ENCODE results near the gene KATNAL2.
A peak's percentile ranks its signal among the peaks of the same experiment; 100 is the strongest.

KATNAL2 gene

DNA sequence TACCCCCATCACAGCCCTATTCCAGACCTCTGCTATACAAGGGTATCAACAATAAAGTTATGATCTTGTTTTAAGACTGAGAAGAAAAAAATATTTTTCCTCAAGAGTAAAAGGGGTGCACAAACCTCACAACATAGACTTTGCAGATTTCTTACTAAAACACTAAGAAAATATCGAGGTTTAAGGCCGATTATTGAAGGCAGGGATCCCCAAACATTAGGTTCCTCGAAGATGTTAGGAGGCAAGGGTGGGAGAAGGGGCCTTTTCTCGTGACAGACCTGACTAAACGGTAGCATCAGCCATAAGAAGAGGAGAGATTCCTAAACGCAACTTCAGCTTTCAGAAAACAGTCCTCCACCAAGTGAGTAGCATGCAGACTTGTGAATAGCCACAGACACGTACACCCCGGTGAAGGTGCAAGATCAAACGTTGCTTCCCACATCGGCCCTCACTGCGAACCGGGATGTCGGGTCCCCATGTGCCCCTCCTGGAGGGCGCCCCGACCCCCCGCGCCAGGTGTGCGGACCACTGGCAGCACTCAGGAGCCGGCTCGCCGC is 773 bp upstream of the KATNAL2 start:
- Histone ChIP-seq H3K27me3 (ENCODE audit: insufficient read depth, low read depth, severe bottlenecking) (no peaks in the 10 kb centered on the region), H3K4me3 (ENCODE audit: low read depth, low read length) (peak overlapping the region; percentile 93), H3K36me3 (no peaks in the 10 kb centered on the region; the same call in 1 of the 2 replicates), H3K27ac (peak overlapping the region; percentile 89), H3K9me3 (ENCODE audit: severe bottlenecking) (peaks cover 6% of the 10 kb centered on the region)
- no peak for DNase-seq
- TF ChIP-seq, protein P1, sequence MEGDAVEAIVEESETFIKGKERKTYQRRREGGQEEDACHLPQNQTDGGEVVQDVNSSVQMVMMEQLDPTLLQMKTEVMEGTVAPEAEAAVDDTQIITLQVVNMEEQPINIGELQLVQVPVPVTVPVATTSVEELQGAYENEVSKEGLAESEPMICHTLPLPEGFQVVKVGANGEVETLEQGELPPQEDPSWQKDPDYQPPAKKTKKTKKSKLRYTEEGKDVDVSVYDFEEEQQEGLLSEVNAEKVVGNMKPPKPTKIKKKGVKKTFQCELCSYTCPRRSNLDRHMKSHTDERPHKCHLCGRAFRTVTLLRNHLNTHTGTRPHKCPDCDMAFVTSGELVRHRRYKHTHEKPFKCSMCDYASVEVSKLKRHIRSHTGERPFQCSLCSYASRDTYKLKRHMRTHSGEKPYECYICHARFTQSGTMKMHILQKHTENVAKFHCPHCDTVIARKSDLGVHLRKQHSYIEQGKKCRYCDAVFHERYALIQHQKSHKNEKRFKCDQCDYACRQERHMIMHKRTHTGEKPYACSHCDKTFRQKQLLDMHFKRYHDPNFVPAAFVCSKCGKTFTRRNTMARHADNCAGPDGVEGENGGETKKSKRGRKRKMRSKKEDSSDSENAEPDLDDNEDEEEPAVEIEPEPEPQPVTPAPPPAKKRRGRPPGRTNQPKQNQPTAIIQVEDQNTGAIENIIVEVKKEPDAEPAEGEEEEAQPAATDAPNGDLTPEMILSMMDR (IDR thresholded peaks at IDR 0.05; ENCODE audit: low read depth, low read length): no peak

DNA sequence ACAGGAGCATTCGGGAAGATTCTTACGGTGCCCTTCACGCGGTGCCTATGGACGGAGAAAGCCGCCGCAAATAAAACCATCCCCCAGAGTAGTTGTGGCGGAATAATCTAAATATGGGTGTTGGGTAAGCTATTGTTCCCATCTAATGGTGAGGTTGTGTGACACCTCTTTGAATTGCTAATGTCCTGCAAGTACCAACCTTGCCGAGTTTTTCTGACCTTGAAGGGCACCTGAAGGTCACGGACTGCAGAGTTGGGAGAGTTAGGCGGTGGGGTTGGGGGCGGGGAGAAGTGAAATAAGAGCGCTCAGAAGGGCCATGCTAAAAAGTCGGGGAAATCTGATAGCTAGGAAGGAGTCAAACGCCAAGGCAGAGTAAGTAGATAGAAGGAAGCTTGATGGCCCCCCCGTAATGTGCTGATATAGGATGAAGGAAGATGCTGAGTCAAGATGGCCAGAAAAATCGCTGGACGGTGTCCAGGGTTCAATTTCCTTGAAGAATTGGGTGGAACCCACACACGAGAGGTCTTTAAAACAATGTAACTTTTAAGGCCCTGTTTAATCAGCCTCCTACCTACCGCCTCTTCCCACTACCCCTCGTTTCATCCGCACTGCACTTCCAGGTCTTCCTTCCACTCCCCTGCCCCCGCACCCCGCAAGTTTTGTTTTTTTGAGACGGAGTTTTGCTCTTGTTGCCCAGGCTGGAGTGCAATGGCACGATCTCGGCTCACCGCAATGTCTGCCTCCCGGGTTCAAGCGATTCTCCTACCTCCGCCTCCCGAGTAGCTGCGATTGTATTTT is 600 bp downstream of the KATNAL2 start:
- TF ChIP-seq, protein P1 (IDR thresholded peaks at IDR 0.05; ENCODE audit: low read depth, low read length): no peak
- H3K9me3 ChIP-seq (ENCODE audit: severe bottlenecking): peaks cover 6% of the 10 kb centered on the region
- no peak for DNase-seq
- H3K27ac ChIP-seq: peak overlapping the region; percentile 89
- H3K36me3 ChIP-seq: no peaks in the 10 kb centered on the region; the same call in 1 of the 2 replicates
- H3K4me3 ChIP-seq (ENCODE audit: low read depth, low read length): peak overlapping the region; percentile 44
- H3K27me3 ChIP-seq (ENCODE audit: insufficient read depth, low read depth, severe bottlenecking): no peaks in the 10 kb centered on the region

DNA sequence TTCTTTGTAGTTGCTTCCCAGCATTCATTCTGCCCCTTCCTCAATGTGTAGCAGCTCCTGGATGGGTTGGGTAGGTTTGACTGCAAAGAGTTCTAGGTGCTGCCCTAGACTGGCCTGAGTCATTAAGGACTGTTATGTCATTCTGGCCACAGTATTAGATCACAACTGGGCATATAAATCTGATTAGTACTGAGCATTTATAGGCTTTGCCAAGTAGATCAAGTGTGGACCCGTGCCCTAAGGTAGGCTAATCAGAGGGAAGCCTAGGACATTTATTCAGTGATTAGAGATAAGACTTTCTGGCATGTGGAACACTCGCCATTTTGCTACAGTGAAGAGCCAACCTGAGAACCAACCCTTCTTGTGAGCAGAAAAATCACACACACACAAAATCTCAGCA is 2.7 kb downstream of the KATNAL2 start:
- TF ChIP-seq, protein P1 (IDR thresholded peaks at IDR 0.05; ENCODE audit: low read depth, low read length): no peak
- Histone ChIP-seq H3K9me3 (ENCODE audit: severe bottlenecking) (peaks cover 12% of the 10 kb centered on the region), H3K36me3 (no peaks in the 10 kb centered on the region; the same call in 1 of the 2 replicates), H3K4me3 (ENCODE audit: low read depth, low read length) (no peak overlapping the region), H3K27me3 (ENCODE audit: insufficient read depth, low read depth, severe bottlenecking) (no peaks in the 10 kb centered on the region), H3K27ac (no peak overlapping the region)
- no peak for DNase-seq

- Histone ChIP-seq H3K27ac (no peak overlapping the region), H3K27me3 (ENCODE audit: insufficient read depth, low read depth, severe bottlenecking) (no peaks in the 10 kb centered on the region), H3K9me3 (ENCODE audit: severe bottlenecking) (peaks cover 12% of the 10 kb centered on the region), H3K36me3 (no peaks in the 10 kb centered on the region), H3K4me3 (ENCODE audit: low read depth, low read length) (no peak overlapping the region)
- DNase-seq: no peak
- TF ChIP-seq, protein P1 (IDR thresholded peaks at IDR 0.05; ENCODE audit: low read depth, low read length): no peak
Observed at GRCh38 chr18:46920653-46921052, 3.3 kb downstream of the KATNAL2 start.

GRCh38 chr18:46939337-46939963 is 22.0 kb downstream of the KATNAL2 start:
- Histone ChIP-seq H3K9me3 (ENCODE audit: severe bottlenecking) (no peaks in the 10 kb centered on the region), H3K4me3 (ENCODE audit: low read depth, low read length) (no peak overlapping the region), H3K27ac (no peak overlapping the region), H3K27me3 (ENCODE audit: insufficient read depth, low read depth, severe bottlenecking) (no peaks in the 10 kb centered on the region), H3K36me3 (no peaks in the 10 kb centered on the region)
- TF ChIP-seq, protein P1 (IDR thresholded peaks at IDR 0.05; ENCODE audit: low read depth, low read length): no peak
- no peak for DNase-seq

Data from WERI-Rb-1 (cell line).